Right lobe of liver (tissue), 6 donors: ENCODE results near the gene NRSN2. TPM values are rescaled to one million over a fixed set of nuclear protein-coding genes. Genes with fewer than 3 reads are reported as not detected.

Experiments
- ATAC-seq, 4 donors: fragments of 200-7000 bp; cut with Tn5 transposase; one replicate each; pipeline ENCODE4 v1.9.1; 2020; ENCODE audit warnings: mild to moderate bottlenecking in 4 of 4, moderate library complexity in 4 of 4
- DNase-seq, 3 donors: peaks; one replicate each; pipeline ENCODE4 v3.0.0-alpha.2; 2020
- H3K27ac ChIP-seq, 3 donors: fragments of 200-600 bp; one replicate each; pipeline ENCODE4 v1.8.0; 2022
- H3K27me3 ChIP-seq, 2 donors: fragments of 200-600 bp; one replicate each; pipeline ENCODE4 v1.8.0; 2022
- H3K36me3 ChIP-seq, 4 donors: fragments of 200-600 bp; sonication (generic) in 1 of 4; one replicate each; pipeline versions ENCODE4 v1.5.1 to v1.8.0; 2017 to 2022; ENCODE audit warnings: control low read depth in 1 of 4
- H3K4me1 ChIP-seq, 4 donors: fragments of 200-600 bp; sonication (generic) in 1 of 4; one replicate each; pipeline versions ENCODE4 v1.5.1 to v1.8.0; 2017 to 2022; ENCODE audit warnings: control low read depth in 1 of 4
- H3K4me3 ChIP-seq, 3 donors: fragments of 200-600 bp; one replicate each; pipeline ENCODE4 v1.8.0; 2022
- H3K9me3 ChIP-seq, 4 donors: fragments of 200-600 bp; sonication (generic) in 1 of 4; one replicate each; pipeline versions ENCODE4 v1.5.1 to v1.8.0; 2017 to 2022; ENCODE audit warnings: control low read depth in 1 of 4
- CTCF ChIP-seq, 4 donors: fragments of 200-600 bp in 3 of 4; fragments of 450-650 bp in 1 of 4; IDR thresholded peaks; one replicate each; pipeline versions ENCODE4 v1.5.1 to v1.8.0; 2016 to 2022; ENCODE audit warnings: antibody characterized with exemption in 4 of 4, mild to moderate bottlenecking in 2 of 4
- POLR2A ChIP-seq: fragments of 450-650 bp; IDR thresholded peaks from one replicate; pipeline ENCODE4 v1.6.1; 2017; ENCODE audit warnings: antibody characterized with exemption, mild to moderate bottlenecking
- WGBS: methylation state at CpG from one replicate; pipeline ENCODE4 v1.1.6; 2018; ENCODE audit warnings: low coverage, low lambda C conversion rate; ENCODE audit not compliant: insufficient coverage; ENCODE audit errors: missing lambda C conversion rate; 5-methylcytosine and 5-hydroxymethylcytosine counted together
- intact Hi-C, 2 donors: fragments of 100-400 bp; cut with DNase I; formaldehyde crosslinking; loops; one replicate each; pipeline versions ENCODE4 v1.11.2 to v1.14.1; 2022
- total RNA-seq, 6 experiments: library from RNA; depleted of rRNA in 2 of 6; stranded (reverse); fragments of >200 nt in 2 of 6; fragmentation: NEBNext Ultra II Directional in 3 of 6; extraction: Animal tissue kit (Norgen Biotek cat#: 25700) in 3 of 6; gene quantifications; one replicate each; pipeline versions ENCODE4 v1.1.0 to v1.2.4, GENCODE V29; 2016 to 2023
- donor health status: DM: no; HTN: yes; CAD: no.
- donor health status: DM: no; HTN: no; CAD: no.
- donor health status: DM: no; HTN: no; CAD: no.
- donor health status: DM: no; HTN: yes; CAD: no.
- donor health status: DM: no; HTN: yes; CAD: no.

Gene NRSN2
- total RNA-seq, 6 experiments from 2014 or later: 1.3 to 4.1 (median 1.9) TPM

- H3K4me1 ChIP-seq: peaks cover 0 to 6% (median 0%) of the 10 kb centered on the region in 4 donors
- no peak for TF ChIP-seq POLR2A
- no peak for TF ChIP-seq CTCF (IDR thresholded peaks at IDR 0.05)
- WGBS: 81% methylated on average over 5 of the region's 5 CpGs
- no peak overlapping the region for H3K27ac ChIP-seq
- DNase-seq: no peak
- no peak overlapping the region for H3K4me3 ChIP-seq
- no peaks in the 10 kb centered on the region for H3K36me3 ChIP-seq
- intact Hi-C loops: no loop called here
- ATAC-seq: no peak
- H3K9me3 ChIP-seq: no peaks in the 10 kb centered on the region
- no peaks in the 10 kb centered on the region for H3K27me3 ChIP-seq
Measured at GRCh38 chr20:378961-379336, 32.0 kb downstream of the NRSN2 start.

- peak; percentile 70 to 74 (median 72) for DNase-seq
Measured at GRCh38 chr20:380763-381580, 34.1 kb downstream of the NRSN2 start.

GRCh38 chr20:381581-382290 is 34.8 kb downstream of the NRSN2 start:
- TF ChIP-seq CTCF (IDR thresholded peaks at IDR 0.05) (no peak), POLR2A (peak; percentile 86)
- Histone ChIP-seq H3K4me1 (peaks cover 0 to 6% (median 0%) of the 10 kb centered on the region in 4 donors), H3K9me3 (no peaks in the 10 kb centered on the region), H3K27ac (peak overlapping the region; percentile 89 to 98 (median 94)), H3K27me3 (no peaks in the 10 kb centered on the region), H3K4me3 (peak overlapping the region; percentile 58 to 85 (median 83)), H3K36me3 (peaks cover 0 to 4% (median 0%) of the 10 kb centered on the region in 4 donors)
- intact Hi-C loops: no loop called here
- 0% methylated on average over 9 of the region's 49 CpGs for WGBS
- DNase-seq (peak; percentile 89 to 93 (median 92)), ATAC-seq (peak; percentile 80 to 91 (median 83))

More at GRCh38 chr20:380763-381580, 34.1 kb downstream of the NRSN2 start:
- H3K4me1 ChIP-seq: peaks cover 0 to 6% (median 0%) of the 10 kb centered on the region in 4 donors
- H3K4me3 ChIP-seq: peak overlapping the region; percentile 58 to 85 (median 83)
- H3K27ac ChIP-seq: peak overlapping the region; percentile 89 to 98 (median 94)
- no peaks in the 10 kb centered on the region for H3K9me3 ChIP-seq
- no peaks in the 10 kb centered on the region for H3K27me3 ChIP-seq
- no peaks in the 10 kb centered on the region for H3K36me3 ChIP-seq
- intact Hi-C loops: no loop called here
- peak; percentile 48 to 60 (median 58) for ATAC-seq
- TF ChIP-seq CTCF (IDR thresholded peaks at IDR 0.05) (no peak), POLR2A (peak; percentile 90)
- 2% methylated on average over 32 of the region's 93 CpGs for WGBS

GRCh38 chr20:382291-383115 is 35.6 kb downstream of the NRSN2 start:
- H3K4me1 ChIP-seq: peaks cover 0 to 6% (median 0%) of the 10 kb centered on the region in 4 donors
- peak overlapping the region; percentile 33 to 89 (median 33) for H3K27ac ChIP-seq
- TF ChIP-seq POLR2A (peak; percentile 31), CTCF (IDR thresholded peaks at IDR 0.05) (no peak)
- H3K36me3 ChIP-seq: peaks cover 0 to 6% (median 0%) of the 10 kb centered on the region in 4 donors
- peak overlapping the region in 2 of 3 donors; percentile 12 to 85 for H3K4me3 ChIP-seq
- DNase-seq: no peak
- H3K27me3 ChIP-seq: no peaks in the 10 kb centered on the region
- WGBS: 29% methylated on average over 4 of the region's 8 CpGs
- H3K9me3 ChIP-seq: no peaks in the 10 kb centered on the region
- ATAC-seq: peak; percentile 27 to 49 (median 36)
- intact Hi-C loops: no loop called here
